Fibroblast of mammary gland (primary cell): Measurements from ENCODE around the gene GPX2.

Experiments
- DNase-seq: peaks from one replicate; pipeline ENCODE4 v3.0.0-alpha.2; 2010; ENCODE audit warnings: low read depth
- H3K4me3 ChIP-seq: 2 replicates; pipeline ENCODE4 v1.5.1; 2011; ENCODE audit warnings: low read depth, mild to moderate bottlenecking, low read length, moderate library complexity; ENCODE audit not compliant: control insufficient read depth
- CTCF ChIP-seq: conservative IDR thresholded peaks from 2 replicates; pipeline ENCODE4 v1.5.1; 2011; ENCODE audit warnings: low read depth, low read length, inconsistent platforms; ENCODE audit not compliant: control insufficient read depth, insufficient read depth

GPX2 gene

GRCh38 chr14:64928239-64929013 lies 14.1 kb downstream of the GPX2 start:
- no peak for DNase-seq
- no peak overlapping the region for H3K4me3 ChIP-seq
- no peak for TF ChIP-seq CTCF

GRCh38 chr14:64927031-64927430 lies 15.5 kb downstream of the GPX2 start:
- H3K4me3 ChIP-seq, result no peak overlapping the region
- no peak for TF ChIP-seq CTCF
- no peak for DNase-seq

GRCh38 chr14:64926398-64926995 lies 16.0 kb downstream of the GPX2 start:
- TF ChIP-seq CTCF, result no peak
- H3K4me3 ChIP-seq, result no peak overlapping the region
- DNase-seq, result no peak

- no peak for TF ChIP-seq CTCF
- H3K4me3 ChIP-seq, result no peak overlapping the region
- no peak for DNase-seq
Measured at GRCh38 chr14:64923015-64923414, 19.5 kb downstream of the GPX2 start.

- TF ChIP-seq CTCF, result no peak
- no peak overlapping the region for H3K4me3 ChIP-seq
- no peak for DNase-seq
Measured at GRCh38 chr14:64920465-64920864, 22.1 kb downstream of the GPX2 start.

- no peak for TF ChIP-seq CTCF
- DNase-seq, result no peak
- H3K4me3 ChIP-seq, result no peak overlapping the region
Measured at GRCh38 chr14:64919618-64920017, 22.9 kb downstream of the GPX2 start.
